NOMO-1 (cell line): ENCODE data around the gene INPP5B.

ENCODE experiments used
- DNase-seq, 2 experiments: peaks; one replicate each; lab custom pipeline; 2025; ENCODE audit not compliant: unreplicated experiment in 2 of 2; lab: John Stamatoyannopoulos, UW

The INPP5B gene

DNA sequence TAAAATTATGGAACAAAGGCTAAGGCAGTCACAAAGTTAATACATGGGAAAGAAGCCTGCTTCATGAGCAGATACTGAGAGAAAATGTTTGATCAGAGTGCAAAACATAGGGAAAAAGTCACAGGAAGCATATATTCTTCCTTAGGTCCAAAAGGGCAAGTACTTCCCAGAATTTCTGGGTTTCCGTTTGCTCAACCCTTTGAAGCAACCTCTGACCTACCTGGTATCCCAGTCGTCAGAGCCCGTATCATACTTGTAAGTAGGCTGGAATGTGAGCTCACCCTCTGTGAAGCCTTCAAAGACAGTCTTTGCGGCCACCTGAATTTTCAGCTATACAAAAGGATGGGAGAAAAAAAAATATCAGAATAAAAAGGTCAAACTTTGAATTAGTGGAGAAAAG lies 67.0 kb downstream of the INPP5B start:
- DNase-seq, result no peak

GRCh38 chr1:37878071-37878470 lies 68.8 kb downstream of the INPP5B start:
- no peak for DNase-seq

DNA sequence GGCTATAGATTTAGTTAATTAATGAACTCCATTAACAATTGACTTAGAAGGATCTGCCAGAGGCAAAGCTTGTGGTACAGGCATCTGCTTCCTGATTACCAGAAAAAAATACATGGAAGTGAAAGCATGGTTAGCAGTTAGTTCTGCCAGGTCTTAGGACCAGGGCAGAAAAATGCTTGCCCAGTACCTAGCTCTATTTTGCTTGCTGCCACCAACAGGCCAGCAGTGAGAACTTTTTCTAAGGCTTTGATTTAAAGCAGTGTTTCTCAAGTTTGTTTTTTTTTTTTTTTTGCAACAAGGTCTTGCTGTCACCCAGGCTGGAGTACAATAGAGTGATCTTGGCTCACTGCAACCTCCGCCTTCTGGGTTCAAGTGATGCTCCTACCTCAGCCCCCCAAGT lies 71.0 kb downstream of the INPP5B start:
- no peak for DNase-seq

DNA sequence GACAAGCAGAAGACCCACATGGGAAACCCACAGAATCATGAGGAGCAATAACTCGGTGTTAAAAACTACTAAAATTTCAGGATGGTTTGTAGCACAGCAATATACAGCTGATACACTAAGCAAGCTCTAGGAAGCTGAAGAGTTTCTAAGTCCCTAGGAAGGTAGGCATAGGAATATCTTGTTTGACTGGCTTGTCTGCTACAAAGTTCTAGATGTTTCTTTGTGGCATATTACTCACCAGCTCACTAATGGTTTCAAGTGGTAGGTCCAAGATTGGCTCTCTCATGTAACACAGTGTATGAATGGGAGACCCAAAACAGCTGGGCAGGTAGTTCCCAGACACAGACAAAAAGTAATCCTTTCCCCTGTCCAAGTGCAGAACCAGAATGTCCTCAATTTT lies 74.2 kb downstream of the INPP5B start:
- no peak for DNase-seq

GRCh38 chr1:37868466-37868865 lies 78.4 kb downstream of the INPP5B start:
- no peak for DNase-seq

DNA sequence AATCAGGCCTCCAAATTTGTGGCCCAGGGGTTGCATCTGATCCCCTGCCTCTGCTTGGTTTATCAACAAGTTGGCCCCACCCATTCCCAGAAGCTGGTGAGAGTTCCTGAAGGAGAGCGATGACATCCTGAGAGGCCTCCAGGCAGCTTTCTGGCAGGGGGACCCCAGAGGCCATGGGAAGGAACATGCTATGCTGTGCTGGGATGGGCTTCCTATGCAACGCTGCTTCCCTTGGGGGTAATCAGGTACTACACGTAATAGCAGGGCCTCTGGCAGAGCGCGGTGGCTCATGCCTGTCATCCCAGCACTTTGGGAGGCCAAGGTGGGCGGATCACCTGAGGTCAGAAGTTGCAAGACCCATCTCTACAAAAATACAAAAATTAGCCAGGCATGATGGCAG lies 79.1 kb downstream of the INPP5B start:
- no peak for DNase-seq

GRCh38 chr1:37866491-37866890 lies 80.4 kb downstream of the INPP5B start:
- DNase-seq, result no peak

GRCh38 chr1:37865348-37866120 lies 81.3 kb downstream of the INPP5B start:
- DNase-seq, result no peak

GRCh38 chr1:37862330-37862729 lies 84.5 kb downstream of the INPP5B start:
- DNase-seq, result peak in 1 of 2 experiments; percentile 20

- no peak for DNase-seq
Measured at GRCh38 chr1:37861151-37861550, 85.7 kb downstream of the INPP5B start.

DNA sequence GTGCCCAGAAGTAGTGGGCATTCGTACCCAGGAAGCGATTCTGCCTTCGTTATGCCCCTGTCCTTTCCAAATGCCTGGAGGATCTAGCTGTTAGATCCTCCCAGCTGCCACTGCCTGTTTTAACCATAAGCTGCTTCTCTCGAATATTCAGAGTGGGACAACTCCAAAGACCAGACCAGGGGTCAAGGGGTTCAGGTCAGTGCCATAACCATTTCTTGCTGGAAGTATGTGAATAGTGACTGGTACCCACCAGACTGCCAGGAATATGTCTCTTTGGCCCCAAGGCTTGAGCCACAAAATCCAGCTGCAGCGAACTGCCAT lies 86.5 kb downstream of the INPP5B start:
- no peak for DNase-seq

DNA sequence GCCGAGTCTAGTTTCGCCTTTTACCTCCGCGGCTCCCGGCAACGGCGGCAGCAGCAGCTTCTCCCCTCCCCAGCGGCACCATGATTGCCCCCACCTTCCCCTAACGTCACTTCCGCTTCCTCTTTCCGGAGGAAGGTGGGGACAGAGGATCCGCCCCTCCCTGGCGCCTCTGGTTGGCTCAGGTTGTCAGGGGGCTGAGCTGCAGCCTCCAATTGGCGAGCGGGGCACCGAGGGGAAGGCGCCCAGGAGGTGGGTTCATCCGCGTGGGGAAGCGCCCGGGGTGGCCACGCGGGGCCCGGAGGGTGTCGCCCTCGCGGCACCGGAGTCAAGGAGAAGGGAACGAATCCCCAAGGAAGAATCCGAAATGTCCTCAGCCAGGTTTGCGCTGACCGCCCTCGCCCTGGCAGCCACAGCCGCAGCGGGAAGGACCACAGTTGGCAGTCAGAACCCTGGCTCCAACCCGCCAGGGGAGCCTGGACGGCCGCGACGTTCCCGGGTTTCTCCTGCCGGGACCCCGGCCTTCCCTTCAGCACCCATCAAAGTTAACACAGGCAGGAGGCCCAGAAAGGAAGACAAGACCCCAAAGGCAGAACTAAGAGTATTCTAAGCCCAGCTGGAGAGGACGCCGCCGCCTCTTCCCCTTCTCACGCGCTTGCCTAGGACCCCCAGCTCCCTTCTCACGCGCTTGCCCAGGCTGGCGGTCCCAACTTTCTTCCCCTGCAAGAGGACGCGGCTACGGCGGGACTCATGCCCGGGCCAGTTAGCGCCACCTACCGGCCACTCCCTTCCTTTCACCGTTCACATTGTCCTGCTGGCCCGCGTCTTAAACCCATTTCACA lies 87.1 kb downstream of the INPP5B start, which contains the start of gene MTF1:
Gene MTF1, minus strand, starts transcription at position 86 of the 839 bp plus-strand sequence. CDS start 1,934 bp downstream, outside the sequence.
- DNase-seq, result peak; percentile 94 to 97

DNA sequence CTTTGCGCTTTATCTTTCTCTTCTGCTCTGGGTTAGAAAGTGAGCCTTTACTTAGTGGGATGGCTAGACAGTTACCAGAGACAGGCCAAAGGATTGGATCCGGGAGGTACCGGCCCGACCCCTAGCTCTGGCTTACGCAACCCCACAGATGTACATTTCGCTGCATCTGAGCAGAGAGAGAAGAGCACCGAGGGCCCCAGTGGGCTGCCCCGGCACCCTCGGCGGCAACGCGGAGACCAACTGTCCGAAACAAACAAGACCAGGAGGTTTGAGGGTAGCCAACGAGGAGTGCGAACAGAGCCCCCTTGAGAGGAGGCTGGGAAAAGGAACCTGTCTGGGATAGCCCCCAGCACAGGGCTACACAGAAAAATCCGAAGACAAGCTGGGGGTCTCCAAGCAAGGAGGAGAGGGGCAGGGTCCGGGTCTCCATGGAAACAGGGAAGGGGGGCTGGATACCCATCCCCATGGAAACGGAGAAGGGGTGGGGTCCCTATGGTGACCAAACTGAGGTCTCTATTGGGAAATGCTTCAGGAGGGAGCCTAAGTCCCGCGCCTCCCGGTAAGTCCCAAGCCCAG lies 87.8 kb downstream of the INPP5B start:
- DNase-seq, result peak in 1 of 2 experiments; percentile 20

GRCh38 chr1:37854406-37854805 lies 92.4 kb downstream of the INPP5B start:
- no peak for DNase-seq

DNA sequence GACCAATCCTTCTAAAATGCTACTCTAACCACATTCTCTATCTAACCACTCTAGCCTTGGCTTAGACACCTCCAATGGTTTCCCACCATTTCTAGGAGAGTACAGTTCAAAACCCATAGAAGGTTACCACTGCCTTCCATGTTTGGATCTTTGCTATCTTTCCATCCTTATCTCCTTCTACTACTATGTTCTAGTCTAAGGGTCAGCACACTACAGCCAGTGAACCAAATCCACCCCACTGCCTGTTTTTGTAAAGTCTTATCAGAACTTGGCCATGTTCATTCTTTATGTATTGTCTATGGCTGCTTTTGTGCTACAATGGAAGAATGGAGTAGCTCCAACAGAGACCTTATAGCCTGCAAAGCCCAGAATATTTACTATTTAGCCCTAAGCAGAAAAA lies 93.7 kb downstream of the INPP5B start:
- no peak for DNase-seq

- DNase-seq, result peak; percentile 43 to 86
Measured at GRCh38 chr1:37851782-37852210, 95.1 kb downstream of the INPP5B start.

GRCh38 chr1:37851262-37851661 lies 95.6 kb downstream of the INPP5B start:
- DNase-seq, result no peak

DNA sequence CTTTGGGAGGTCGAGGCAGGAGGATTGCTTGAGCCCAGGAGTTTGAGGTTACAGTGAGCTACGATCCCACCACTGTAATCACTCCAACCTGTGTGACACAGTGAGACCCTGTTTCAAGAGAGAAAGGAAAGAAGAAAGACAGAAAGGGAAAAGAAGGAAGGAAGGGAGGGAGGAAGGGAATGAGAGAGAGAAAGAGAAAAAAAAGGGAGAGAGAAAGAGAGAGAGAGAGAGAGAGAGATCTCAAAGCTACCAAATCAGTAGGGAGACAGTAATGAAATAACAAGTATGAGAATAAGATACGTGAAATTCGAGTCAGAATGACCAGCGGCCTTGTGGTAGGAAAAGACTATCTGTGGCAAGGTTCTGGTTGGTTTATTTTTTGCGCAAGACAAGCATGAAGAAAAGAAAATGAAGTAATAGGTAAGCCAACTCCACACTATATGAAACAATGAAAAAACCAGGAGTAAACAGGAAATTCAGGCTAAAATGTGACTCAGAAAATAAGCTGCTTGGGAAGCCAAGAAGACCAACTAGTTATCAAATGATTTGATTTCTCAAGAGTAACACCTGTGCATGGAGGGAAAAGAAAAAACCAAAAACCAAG lies 96.4 kb downstream of the INPP5B start:
- DNase-seq, result peak; percentile 25 to 83

DNA sequence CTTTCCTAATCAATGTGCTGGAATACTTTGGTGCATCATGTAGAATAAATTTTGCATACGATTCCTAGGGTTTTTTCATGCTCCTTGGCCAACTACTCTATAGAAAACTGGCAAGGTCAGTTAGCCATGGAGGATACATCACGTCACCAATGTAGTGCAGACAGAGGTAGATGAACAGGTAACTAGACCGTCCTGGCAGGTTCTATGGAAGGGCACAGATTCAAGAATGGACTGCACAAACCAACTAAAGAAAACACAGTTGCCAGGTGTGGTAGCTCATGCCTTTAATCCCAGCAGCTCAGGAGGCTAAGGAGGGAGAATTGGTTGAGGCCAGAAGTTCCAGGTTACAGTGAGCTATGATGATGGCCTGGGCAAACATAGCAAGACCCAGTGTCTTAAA lies 97.4 kb downstream of the INPP5B start:
- no peak for DNase-seq

GRCh38 chr1:37846647-37847339 lies 100.1 kb downstream of the INPP5B start:
- DNase-seq, result peak; percentile 33 to 53

DNA sequence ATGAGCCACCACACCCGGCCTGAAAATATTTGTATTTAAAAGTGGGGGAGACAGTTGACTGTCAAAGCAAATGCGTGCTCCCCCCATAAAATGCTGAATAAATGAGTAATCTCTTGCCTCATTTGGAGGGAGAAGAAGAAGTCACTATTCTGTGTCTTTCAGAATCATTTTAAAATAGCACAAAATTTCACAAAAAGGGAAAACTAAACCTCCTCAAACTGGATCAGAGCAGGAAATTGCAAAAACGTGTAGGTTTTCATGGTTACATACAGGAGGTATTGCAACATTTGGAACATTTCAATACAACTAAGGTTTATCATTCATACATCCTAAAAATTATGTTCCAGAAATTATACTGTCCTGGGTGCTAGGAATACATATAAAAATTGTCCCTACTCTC lies 101.1 kb downstream of the INPP5B start:
- DNase-seq, result peak; percentile 60 to 84
